Thoracic aorta (tissue), 2 donors: ENCODE results near the gene SEMA3D. TPM values are rescaled to one million over a fixed set of nuclear protein-coding genes. Genes with fewer than 3 reads are reported as not detected.
A peak's percentile ranks its signal among the peaks of the same experiment; 100 is the strongest.

Experiments
- ATAC-seq: fragments of 150-250 bp; one replicate; pipeline ENCODE4 v1.8.0; 2017; ENCODE audit warnings: low read depth; ENCODE audit not compliant: insufficient number of reproducible peaks, low FRiP score
- DNase-seq: peaks from one replicate; pipeline ENCODE4 v3.0.0-alpha.2; 2020; ENCODE audit warnings: low spot score
- H3K27ac ChIP-seq, 2 donors: fragments of 200-600 bp; sonication (generic); 1 replicate in 1 of 2; 2 replicates in 1 of 2; pipeline ENCODE4 v1.5.1; 2016; ENCODE audit warnings: mild to moderate bottlenecking in 2 of 2, moderate library complexity in 2 of 2
- H3K27me3 ChIP-seq: fragments of 200-600 bp; sonication (generic); replicated peaks from 2 replicates; pipeline ENCODE4 v1.6.0; 2016; ENCODE audit warnings: mild to moderate bottlenecking; ENCODE audit not compliant: insufficient read depth
- H3K36me3 ChIP-seq: fragments of 200-600 bp; sonication (generic); one replicate; pipeline ENCODE4 v1.5.1; 2016
- H3K4me1 ChIP-seq, 2 donors: fragments of 200-600 bp; sonication (generic); 1 replicate in 1 of 2; 2 replicates in 1 of 2; pipeline versions ENCODE4 v1.5.1 to v1.6.0; 2016; ENCODE audit warnings: low read depth in 2 of 2, mild to moderate bottlenecking in 1 of 2; ENCODE audit not compliant: control insufficient read depth in 1 of 2
- H3K4me3 ChIP-seq: fragments of 200-600 bp; sonication (generic); 2 replicates; pipeline ENCODE4 v1.5.1; 2016; ENCODE audit warnings: mild to moderate bottlenecking
- H3K9me3 ChIP-seq: fragments of 200-600 bp; sonication (generic); 2 replicates; pipeline ENCODE4 v1.5.1; 2016
- total RNA-seq, 2 donors: library from RNA; depleted of rRNA; stranded (reverse); fragments of >200 nt; gene quantifications; one replicate each; pipeline versions ENCODE4 v1.1.0 to v1.2.3, GENCODE V29; 2016
- TF ChIP-seq, protein P1 (sequence below): fragments of 200-600 bp; sonication (generic); IDR thresholded peaks from one replicate; pipeline ENCODE4 v1.5.1; 2019; ENCODE audit warnings: antibody characterized with exemption

Gene SEMA3D
- total RNA-seq, 2 donors from 2014 or later = 18.5 to 22.8 TPM

DNA sequence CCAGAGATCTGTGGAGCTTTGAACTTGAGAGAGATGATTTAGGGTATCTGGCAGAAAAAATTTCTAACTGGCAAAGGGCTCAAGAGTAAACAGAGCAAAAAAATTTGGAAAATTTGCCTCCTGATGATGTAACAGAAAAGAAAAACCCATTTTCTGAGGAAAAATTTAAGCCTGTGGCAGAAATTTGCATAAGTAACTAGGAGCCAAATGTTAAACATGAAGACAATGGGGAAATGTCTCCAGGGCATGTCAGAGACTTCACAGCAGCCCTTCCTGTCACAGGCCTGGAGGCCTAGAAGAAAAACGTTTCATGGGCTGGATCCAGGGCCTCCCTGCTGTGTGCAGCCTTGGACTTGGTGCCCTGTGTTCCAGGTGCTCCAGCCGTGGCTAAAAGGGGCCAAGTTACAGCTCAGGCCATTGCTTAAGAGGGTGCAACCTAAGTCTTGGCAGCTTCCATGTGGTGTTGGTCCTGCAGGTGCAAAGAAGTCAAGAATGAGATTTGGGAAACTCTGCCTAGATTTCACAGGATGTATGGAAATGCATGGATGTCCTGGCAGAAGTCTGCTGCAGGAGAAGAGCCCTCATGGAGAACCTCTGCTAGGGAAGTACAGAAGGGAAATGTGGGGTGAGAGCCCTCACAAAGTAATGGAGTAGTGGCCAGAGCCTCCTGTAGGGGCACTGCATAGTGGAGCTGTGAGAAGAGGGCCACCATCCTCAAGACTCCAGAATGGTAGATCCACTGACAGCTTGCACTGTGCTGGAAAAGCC, 8.1 kb downstream of the SEMA3D start:
- Histone ChIP-seq H3K9me3 (no peaks in the 10 kb centered on the region), H3K4me1 (peaks cover 0 to 2% of the 10 kb centered on the region in 2 donors), H3K27ac (no peak overlapping the region), H3K4me3 (no peak overlapping the region), H3K27me3 (no peaks in the 10 kb centered on the region), H3K36me3 (no peaks in the 10 kb centered on the region)
- TF ChIP-seq, protein P1, sequence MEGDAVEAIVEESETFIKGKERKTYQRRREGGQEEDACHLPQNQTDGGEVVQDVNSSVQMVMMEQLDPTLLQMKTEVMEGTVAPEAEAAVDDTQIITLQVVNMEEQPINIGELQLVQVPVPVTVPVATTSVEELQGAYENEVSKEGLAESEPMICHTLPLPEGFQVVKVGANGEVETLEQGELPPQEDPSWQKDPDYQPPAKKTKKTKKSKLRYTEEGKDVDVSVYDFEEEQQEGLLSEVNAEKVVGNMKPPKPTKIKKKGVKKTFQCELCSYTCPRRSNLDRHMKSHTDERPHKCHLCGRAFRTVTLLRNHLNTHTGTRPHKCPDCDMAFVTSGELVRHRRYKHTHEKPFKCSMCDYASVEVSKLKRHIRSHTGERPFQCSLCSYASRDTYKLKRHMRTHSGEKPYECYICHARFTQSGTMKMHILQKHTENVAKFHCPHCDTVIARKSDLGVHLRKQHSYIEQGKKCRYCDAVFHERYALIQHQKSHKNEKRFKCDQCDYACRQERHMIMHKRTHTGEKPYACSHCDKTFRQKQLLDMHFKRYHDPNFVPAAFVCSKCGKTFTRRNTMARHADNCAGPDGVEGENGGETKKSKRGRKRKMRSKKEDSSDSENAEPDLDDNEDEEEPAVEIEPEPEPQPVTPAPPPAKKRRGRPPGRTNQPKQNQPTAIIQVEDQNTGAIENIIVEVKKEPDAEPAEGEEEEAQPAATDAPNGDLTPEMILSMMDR = no peak
- ATAC-seq (no peak), DNase-seq (no peak)

DNA sequence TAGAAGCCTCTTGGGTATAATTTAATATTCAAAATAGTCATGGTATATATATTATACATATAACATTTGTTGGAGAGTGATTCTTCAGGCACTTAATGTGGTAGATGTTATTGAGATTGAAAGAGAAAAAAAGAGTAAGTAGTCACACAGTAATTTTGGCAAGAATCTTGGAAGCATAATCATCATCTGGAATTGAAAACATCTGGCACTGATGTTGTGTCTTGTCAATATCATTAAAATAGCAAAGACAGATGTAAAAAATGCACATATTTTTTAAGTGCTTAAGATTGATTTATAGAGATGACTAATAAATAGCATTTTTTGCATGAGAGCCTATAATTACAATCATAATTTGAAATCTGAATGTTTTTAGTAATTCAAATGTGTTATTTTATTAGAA, 9.5 kb downstream of the SEMA3D start:
- no peak for ATAC-seq

DNA sequence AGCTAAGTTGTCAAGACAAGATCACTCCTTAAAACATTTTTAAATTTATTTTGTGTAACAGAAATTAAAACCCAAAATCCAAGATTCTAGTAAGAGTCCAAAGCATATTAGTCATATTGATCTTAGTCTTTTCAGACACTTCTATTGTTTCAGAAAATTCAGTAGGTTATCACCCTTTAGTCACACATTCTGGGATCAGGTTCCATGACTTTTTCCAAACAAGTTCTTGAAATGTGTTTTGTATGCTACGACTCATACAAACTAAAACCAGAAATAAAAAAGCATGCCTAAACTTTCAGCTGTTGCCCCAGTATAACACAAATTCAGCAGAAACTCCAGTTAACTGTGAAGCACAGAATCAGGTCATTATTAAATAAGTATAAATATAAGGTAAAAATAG, 10.7 kb downstream of the SEMA3D start:
- H3K9me3 ChIP-seq = no peaks in the 10 kb centered on the region
- no peak overlapping the region for H3K4me3 ChIP-seq
- ATAC-seq (no peak), DNase-seq (no peak)
- no peaks in the 10 kb centered on the region for H3K27me3 ChIP-seq
- H3K27ac ChIP-seq = no peak overlapping the region
- no peaks in the 10 kb centered on the region for H3K36me3 ChIP-seq
- TF ChIP-seq, protein P1 = no peak
- H3K4me1 ChIP-seq = peaks cover 4 to 18% of the 10 kb centered on the region in 2 donors

More for the DNA sequence above, 9.5 kb downstream of the SEMA3D start:
- Histone ChIP-seq H3K27me3 (no peaks in the 10 kb centered on the region), H3K27ac (no peak overlapping the region), H3K4me3 (no peak overlapping the region), H3K4me1 (peaks cover 4 to 16% of the 10 kb centered on the region in 2 donors), H3K9me3 (no peaks in the 10 kb centered on the region), H3K36me3 (no peaks in the 10 kb centered on the region)
- TF ChIP-seq, protein P1 = no peak
- no peak for DNase-seq

DNA sequence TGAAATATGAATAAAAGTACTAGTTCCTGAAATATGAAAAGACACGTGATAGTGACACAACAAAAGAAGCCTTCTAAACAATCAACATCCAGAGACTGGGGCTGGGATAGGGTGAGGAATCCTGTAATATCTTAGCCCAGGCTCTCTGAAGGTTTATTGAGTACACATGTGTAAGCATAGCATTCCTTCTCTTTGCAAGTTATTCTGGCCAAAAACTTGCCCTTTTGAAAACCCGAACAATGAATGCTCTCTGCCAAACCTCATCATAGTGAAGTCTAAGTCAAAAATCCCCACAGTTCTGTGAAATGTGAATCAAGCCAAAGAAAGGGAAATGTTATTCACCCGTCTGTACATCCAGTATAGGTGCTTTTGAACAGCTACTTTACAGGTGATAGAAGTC, 11.6 kb downstream of the SEMA3D start:
- H3K27ac ChIP-seq = no peak overlapping the region
- no peaks in the 10 kb centered on the region for H3K9me3 ChIP-seq
- H3K27me3 ChIP-seq = no peaks in the 10 kb centered on the region
- DNase-seq (no peak), ATAC-seq (no peak)
- TF ChIP-seq, protein P1 = no peak
- no peak overlapping the region for H3K4me3 ChIP-seq
- H3K4me1 ChIP-seq = peaks cover 4 to 18% of the 10 kb centered on the region in 2 donors
- H3K36me3 ChIP-seq = no peaks in the 10 kb centered on the region

DNA sequence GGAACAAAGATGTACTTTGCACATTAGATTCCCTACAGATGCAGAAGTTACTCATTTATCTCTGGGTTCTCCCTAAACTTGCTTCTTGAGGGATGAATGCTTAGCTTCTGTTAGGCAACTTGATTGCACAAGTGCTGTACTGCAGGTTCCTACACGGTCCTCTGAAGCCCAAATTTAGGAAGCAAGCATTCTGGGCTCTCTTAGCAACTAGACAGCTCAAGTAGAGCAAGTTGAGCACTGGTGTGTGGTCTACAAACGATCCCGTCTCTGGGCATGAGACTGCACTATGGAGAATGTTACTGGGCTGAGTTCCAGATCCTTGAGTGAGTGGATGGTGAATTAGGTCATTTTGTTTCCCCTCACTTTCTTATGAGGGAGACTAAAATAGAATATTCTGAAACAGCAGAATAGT, 14.3 kb downstream of the SEMA3D start:
- DNase-seq (peak; percentile 15), ATAC-seq (peak; percentile 78)
- Histone ChIP-seq H3K9me3 (no peaks in the 10 kb centered on the region), H3K36me3 (no peaks in the 10 kb centered on the region), H3K4me1 (peaks cover 5 to 18% of the 10 kb centered on the region in 2 donors), H3K27ac (peak overlapping the region; percentile 57 to 81), H3K4me3 (peak overlapping the region; percentile 19), H3K27me3 (no peaks in the 10 kb centered on the region)
- TF ChIP-seq, protein P1 = no peak
